Smooth muscle cell (in vitro differentiated cells): ENCODE results near the gene IFNL4. TPM values are rescaled to one million over a fixed set of nuclear protein-coding genes. Genes with fewer than 3 reads are reported as not detected.

Experiments
- DNase-seq: peaks from one replicate; lab custom pipeline; 2025; ENCODE audit not compliant: unreplicated experiment; lab: John Stamatoyannopoulos, UW
- H2AFZ ChIP-seq: fragments of 200-600 bp; sonication (generic); 2 replicates; pipeline ENCODE4 v1.6.0; 2016; ENCODE audit warnings: antibody characterized with exemption, low read depth, mild to moderate bottlenecking
- H3F3A ChIP-seq: fragments of 200-600 bp; sonication (generic); 2 replicates; pipeline ENCODE4 v1.6.0; 2017; ENCODE audit warnings: antibody characterized with exemption, low read depth
- H3K27ac ChIP-seq: fragments of 200-600 bp; sonication (generic); 2 replicates; pipeline ENCODE4 v1.5.1; 2016; ENCODE audit warnings: low read depth, mild to moderate bottlenecking
- H3K27me3 ChIP-seq: fragments of 200-600 bp; sonication (generic); 2 replicates; pipeline ENCODE4 v1.6.1; 2016; ENCODE audit warnings: low read depth, mild to moderate bottlenecking
- H3K36me3 ChIP-seq: fragments of 200-600 bp; sonication (generic); 2 replicates; pipeline ENCODE4 v1.5.1; 2016; ENCODE audit warnings: low read depth
- H3K4me1 ChIP-seq: fragments of 200-600 bp; sonication (generic); 2 replicates; pipeline ENCODE4 v1.5.1; 2016; ENCODE audit warnings: low read depth
- H3K4me2 ChIP-seq: fragments of 200-600 bp; sonication (generic); 2 replicates; pipeline ENCODE4 v1.6.0; 2016; ENCODE audit warnings: mild to moderate bottlenecking
- H3K4me3 ChIP-seq: fragments of 200-600 bp; sonication (generic); 2 replicates; pipeline ENCODE4 v1.5.1; 2016; ENCODE audit warnings: mild to moderate bottlenecking
- H3K79me2 ChIP-seq: fragments of 200-600 bp; sonication (generic); 2 replicates; pipeline ENCODE4 v1.6.0; 2016; ENCODE audit warnings: low read depth, mild to moderate bottlenecking
- H3K9ac ChIP-seq: fragments of 200-600 bp; sonication (generic); 2 replicates; pipeline ENCODE4 v1.6.0; 2016; ENCODE audit warnings: low read depth
- H3K9me3 ChIP-seq: fragments of 200-600 bp; sonication (generic); replicated peaks from 2 replicates; pipeline ENCODE4 v1.5.1; 2016; ENCODE audit warnings: low read depth
- H4K20me1 ChIP-seq: fragments of 200-600 bp; sonication (generic); 2 replicates; pipeline ENCODE4 v1.6.0; 2016; ENCODE audit warnings: low read depth
- WGBS: methylation state at CpG from one replicate; pipeline ENCODE4 v1.1.7; 2016; ENCODE audit warnings: low lambda C conversion rate; 5-methylcytosine and 5-hydroxymethylcytosine counted together
- polyA plus RNA-seq: library from polyadenylated mRNA; unstranded; fragments of >200 nt; fragmentation: Nextera tagmentation; extraction: Ambion mirVana; gene quantifications from 2 replicates; pipeline ENCODE4 v1.2.1, GENCODE V29; 2016
- total RNA-seq: library from RNA; depleted of rRNA; stranded (reverse); fragments of >200 nt; gene quantifications from 2 replicates; pipeline ENCODE4 v1.2.3, GENCODE V29; 2014
- TF ChIP-seq, protein P1 (sequence below): fragments of 200-600 bp; sonication (generic); IDR thresholded peaks from 2 replicates; pipeline ENCODE4 v1.5.1; 2017; ENCODE audit warnings: borderline replicate concordance, mild to moderate bottlenecking, antibody characterized with exemption; ENCODE audit not compliant: insufficient read depth, poor library complexity, severe bottlenecking

The IFNL4 gene
- total and polyA plus RNA-seq, 2 experiments from 2014 or later = 0.15 TPM; not detected in 1

DNA sequence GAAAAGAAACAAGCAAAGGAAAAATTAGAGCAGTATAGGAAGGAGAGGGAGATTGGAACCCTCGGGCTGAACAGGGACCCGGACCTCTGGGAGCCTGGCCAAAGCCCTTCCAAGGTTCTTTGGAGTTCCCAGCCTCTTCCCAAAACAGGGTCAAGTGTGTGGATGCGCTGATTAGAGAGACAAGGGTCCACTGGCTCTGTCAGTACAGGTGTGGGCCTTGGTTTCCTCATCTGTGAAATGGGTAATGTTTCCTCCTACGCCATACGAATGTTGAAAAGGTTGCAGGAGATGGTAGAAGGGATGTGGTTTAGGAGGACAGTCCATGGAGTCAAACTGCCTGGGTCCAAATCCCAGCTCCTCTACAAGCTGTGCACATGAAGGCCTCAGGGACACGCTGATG lies 42.5 kb downstream of the IFNL4 start:
- Histone ChIP-seq H4K20me1 (no peaks in the 10 kb centered on the region), H2AFZ (no peak overlapping the region), H3K4me2 (no peak overlapping the region), H3K27me3 (no peaks in the 10 kb centered on the region), H3F3A (no peaks in the 10 kb centered on the region), H3K36me3 (no peaks in the 10 kb centered on the region), H3K9me3 (no peaks in the 10 kb centered on the region), H3K4me3 (no peak overlapping the region), H3K9ac (no peak overlapping the region), H3K27ac (no peak overlapping the region), H3K4me1 (no peaks in the 10 kb centered on the region), H3K79me2 (no peaks in the 10 kb centered on the region)
- no peak for DNase-seq
- 95% methylated on average over 6 of the region's 6 CpGs for WGBS
- TF ChIP-seq, protein P1, sequence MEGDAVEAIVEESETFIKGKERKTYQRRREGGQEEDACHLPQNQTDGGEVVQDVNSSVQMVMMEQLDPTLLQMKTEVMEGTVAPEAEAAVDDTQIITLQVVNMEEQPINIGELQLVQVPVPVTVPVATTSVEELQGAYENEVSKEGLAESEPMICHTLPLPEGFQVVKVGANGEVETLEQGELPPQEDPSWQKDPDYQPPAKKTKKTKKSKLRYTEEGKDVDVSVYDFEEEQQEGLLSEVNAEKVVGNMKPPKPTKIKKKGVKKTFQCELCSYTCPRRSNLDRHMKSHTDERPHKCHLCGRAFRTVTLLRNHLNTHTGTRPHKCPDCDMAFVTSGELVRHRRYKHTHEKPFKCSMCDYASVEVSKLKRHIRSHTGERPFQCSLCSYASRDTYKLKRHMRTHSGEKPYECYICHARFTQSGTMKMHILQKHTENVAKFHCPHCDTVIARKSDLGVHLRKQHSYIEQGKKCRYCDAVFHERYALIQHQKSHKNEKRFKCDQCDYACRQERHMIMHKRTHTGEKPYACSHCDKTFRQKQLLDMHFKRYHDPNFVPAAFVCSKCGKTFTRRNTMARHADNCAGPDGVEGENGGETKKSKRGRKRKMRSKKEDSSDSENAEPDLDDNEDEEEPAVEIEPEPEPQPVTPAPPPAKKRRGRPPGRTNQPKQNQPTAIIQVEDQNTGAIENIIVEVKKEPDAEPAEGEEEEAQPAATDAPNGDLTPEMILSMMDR = no peak

DNA sequence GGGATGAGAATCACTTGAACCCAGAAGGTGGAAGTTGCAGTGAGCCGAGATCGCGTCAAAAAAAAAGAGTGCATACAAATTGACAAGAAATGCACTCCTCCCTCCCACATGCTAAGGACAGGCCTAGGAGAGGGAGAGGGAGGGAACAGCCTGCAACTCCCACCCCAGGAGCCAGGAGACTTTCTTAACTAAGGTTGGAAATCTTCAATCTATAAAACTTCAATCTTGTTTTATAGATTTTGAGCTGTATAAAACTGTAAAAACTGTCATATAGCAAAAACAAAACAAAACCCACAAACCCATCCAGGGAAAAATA lies 43.2 kb downstream of the IFNL4 start:
- H3K9ac ChIP-seq = no peak overlapping the region
- H3K4me1 ChIP-seq = no peaks in the 10 kb centered on the region
- H3K79me2 ChIP-seq = no peaks in the 10 kb centered on the region
- H3K36me3 ChIP-seq = no peaks in the 10 kb centered on the region
- TF ChIP-seq, protein P1 = no peak
- H4K20me1 ChIP-seq = no peaks in the 10 kb centered on the region
- no peak overlapping the region for H3K4me2 ChIP-seq
- H2AFZ ChIP-seq = no peak overlapping the region
- DNase-seq = no peak
- H3K27me3 ChIP-seq = no peaks in the 10 kb centered on the region
- no peak overlapping the region for H3K4me3 ChIP-seq
- WGBS = 87% methylated on average over 3 of the region's 3 CpGs
- H3F3A ChIP-seq = no peaks in the 10 kb centered on the region
- no peaks in the 10 kb centered on the region for H3K9me3 ChIP-seq
- H3K27ac ChIP-seq = no peak overlapping the region

DNA sequence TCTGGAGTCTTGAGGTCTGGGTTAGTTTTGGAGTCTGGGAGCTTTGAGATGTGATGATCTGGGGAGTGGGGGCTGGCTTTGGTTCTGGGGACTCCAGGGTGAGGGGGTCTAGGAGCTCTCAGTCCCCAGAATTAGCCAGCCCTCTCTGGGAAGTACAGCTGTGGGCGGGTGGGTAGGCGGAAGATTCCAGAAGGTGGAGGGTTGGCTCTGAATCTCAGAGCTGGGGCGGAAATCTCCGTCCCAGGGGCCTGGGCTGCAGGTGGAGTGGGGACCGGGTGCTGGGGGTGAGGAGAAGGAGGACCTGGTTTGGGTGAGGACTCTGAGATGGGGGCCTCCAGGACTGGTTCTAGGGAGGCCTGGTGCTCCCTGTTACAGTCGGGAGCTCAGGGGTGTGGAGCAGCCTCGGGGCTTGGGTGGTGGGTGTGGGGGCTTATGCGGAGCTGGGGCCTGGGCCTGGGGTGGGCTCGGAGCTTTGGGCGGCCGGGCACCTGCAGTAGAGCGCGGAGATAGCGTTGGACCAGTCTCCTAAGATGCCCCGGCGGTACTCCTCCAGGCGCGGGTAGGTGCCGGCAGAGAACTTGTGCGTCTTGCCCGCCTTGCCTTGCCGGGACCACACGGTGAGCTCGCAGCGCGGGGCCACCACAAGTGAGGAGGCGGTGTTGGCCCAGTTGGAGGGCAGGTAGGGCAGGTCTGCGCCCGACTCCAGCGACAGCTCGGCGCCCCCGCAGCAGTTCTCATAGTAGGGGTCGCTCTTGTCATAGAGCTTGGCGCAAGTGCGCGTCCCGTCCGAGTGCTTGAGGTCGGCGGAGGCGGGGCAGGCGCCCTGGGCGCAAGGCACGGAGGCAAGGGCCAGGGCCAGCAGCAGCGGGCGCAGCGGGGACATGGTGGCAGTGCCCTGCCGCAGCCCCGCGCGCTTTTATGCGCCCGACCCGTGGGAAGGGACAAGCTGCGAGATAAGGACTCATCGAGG lies 45.0 kb downstream of the IFNL4 start, which contains the start of gene SYCN:
Gene SYCN (minus strand): TSS at position 892 of the 970 bp plus-strand sequence. CDS start 9 bp downstream, at position 883.
- DNase-seq = no peak
- Histone ChIP-seq H3K4me1 (no peaks in the 10 kb centered on the region), H3K4me3 (no peak within 1 kb of the TSS), H3K4me2 (no peak within 1 kb of the TSS), H3K36me3 (no peaks in the 10 kb centered on the region), H2AFZ (no peak within 1 kb of the TSS), H3K27me3 (no peaks in the 10 kb centered on the region), H3K9me3 (no peaks in the 10 kb centered on the region), H3F3A (no peaks in the 10 kb centered on the region), H3K79me2 (no peaks in the 10 kb centered on the region), H3K9ac (no peak within 1 kb of the TSS), H4K20me1 (no peaks in the 10 kb centered on the region), H3K27ac (no peak within 1 kb of the TSS)
- TF ChIP-seq, protein P1 = no peak
- 73% methylated on average over 51 of the region's 57 CpGs for WGBS

DNA sequence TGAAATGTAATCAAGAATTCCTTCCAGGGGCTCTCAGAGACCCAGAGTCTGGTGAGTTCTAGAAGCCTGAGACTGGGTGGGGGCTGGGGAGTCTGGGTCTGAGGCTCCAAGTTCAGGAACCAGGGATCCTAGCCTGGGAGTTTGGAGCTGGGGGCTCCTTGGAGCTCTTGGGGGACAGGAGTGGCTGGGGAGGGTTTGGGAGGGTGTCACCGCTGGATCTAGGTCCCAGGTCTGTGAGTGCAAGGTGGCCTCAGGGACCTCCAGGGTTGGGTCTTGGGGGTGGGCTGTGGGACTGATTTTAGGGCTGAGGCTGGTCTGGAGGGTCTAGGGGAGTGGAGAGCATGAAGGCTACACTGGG lies 45.7 kb downstream of the IFNL4 start:
- Histone ChIP-seq H4K20me1 (no peaks in the 10 kb centered on the region), H3K4me2 (no peak overlapping the region), H3K4me1 (no peaks in the 10 kb centered on the region), H3K9me3 (no peaks in the 10 kb centered on the region), H3K79me2 (no peaks in the 10 kb centered on the region), H3K27me3 (peaks cover 6% of the 10 kb centered on the region), H3K4me3 (no peak overlapping the region), H3K36me3 (no peaks in the 10 kb centered on the region), H2AFZ (no peak overlapping the region), H3K27ac (no peak overlapping the region), H3F3A (no peaks in the 10 kb centered on the region), H3K9ac (no peak overlapping the region)
- DNase-seq = no peak
- no CpG with 5 or more reads among the region's 1 CpG for WGBS
- TF ChIP-seq, protein P1 = no peak
